ENCODE results near the gene ASAP2. TPM values are rescaled to one million over a fixed set of nuclear protein-coding genes. Genes with fewer than 3 reads are reported as not detected.

The ASAP2 gene
- polyA plus RNA-seq, 1 donor (not counting 4 experiments of a cell fraction or from before 2014, with no cell fraction given) = 54.2 TPM

GRCh38 chr2:9405636-9406035 lies 199.0 kb downstream of the ASAP2 start:
- no peak for TF ChIP-seq EZH2 (IDR thresholded peaks at IDR 0.05; ENCODE audit: low read length)
- TF ChIP-seq CTCF (optimal IDR thresholded peaks at IDR 0.05 in 1 of 3, IDR thresholded peaks at IDR 0.05 in 1 of 3, conservative IDR thresholded peaks at IDR 0.05 in 1 of 3; ENCODE audit: extremely low read depth in 1 of 3, insufficient read depth in 2 of 3, low read length in 3 of 3) = no peak
- H3K4me1 ChIP-seq (ENCODE audit: control insufficient read depth, extremely low read depth, insufficient read depth, low read length) = no peaks in the 10 kb centered on the region
- no peaks in the 10 kb centered on the region for H3K9me3 ChIP-seq (ENCODE audit: control insufficient read depth, low read depth, low read length)
- dilution Hi-C loops (cut with MboI; ENCODE audit: extremely low pct_ligation_motif_present, low sequenced_read_pairs) = no loop called here
- H3K4me2 ChIP-seq (ENCODE audit: control insufficient read depth, extremely low read depth, insufficient read depth, low read depth, low read length) = no peak overlapping the region
- peaks cover 26 to 31% of the 10 kb centered on the region in 2 experiments for H3K36me3 ChIP-seq (ENCODE audit: control insufficient read depth in 2 of 2, extremely low read depth in 1 of 2, insufficient read depth in 2 of 2, low read length in 2 of 2)
- no peak overlapping the region for H3K4me3 ChIP-seq (ENCODE audit: control insufficient read depth in 2 of 3, extremely low read depth in 1 of 3, insufficient read depth in 2 of 3, low read depth in 1 of 3, low read length in 3 of 3)
- H2AFZ ChIP-seq (ENCODE audit: control insufficient read depth, low read length) = no peak overlapping the region
- no peaks in the 10 kb centered on the region for H4K20me1 ChIP-seq (ENCODE audit: control insufficient read depth, extremely low read depth, insufficient read depth, low read length)
- no peaks in the 10 kb centered on the region for H3K79me2 ChIP-seq (ENCODE audit: control insufficient read depth, insufficient read depth, low read length)
- H3K9ac ChIP-seq (ENCODE audit: control insufficient read depth, extremely low read depth, insufficient read depth, low read length) = no peak overlapping the region
- DNase-seq (ENCODE audit: low read depth, low spot score) = no peak
- no peaks in the 10 kb centered on the region for H3K9me1 ChIP-seq (ENCODE audit: control insufficient read depth, extremely low read depth, insufficient read depth, low read length)
- no peaks in the 10 kb centered on the region for H3K27me3 ChIP-seq (ENCODE audit: control insufficient read depth, extremely low read depth, insufficient read depth, low read length)
- H3K27ac ChIP-seq (ENCODE audit: control insufficient read depth, insufficient read depth, low read length) = no peak overlapping the region
- no peak for FAIRE-seq

- Histone ChIP-seq H3K9ac (ENCODE audit: control insufficient read depth, extremely low read depth, insufficient read depth, low read length) (no peak overlapping the region), H4K20me1 (ENCODE audit: control insufficient read depth, extremely low read depth, insufficient read depth, low read length) (no peaks in the 10 kb centered on the region), H3K79me2 (ENCODE audit: control insufficient read depth, insufficient read depth, low read length) (no peaks in the 10 kb centered on the region), H3K4me2 (ENCODE audit: control insufficient read depth, extremely low read depth, insufficient read depth, low read depth, low read length) (no peak overlapping the region), H3K9me3 (ENCODE audit: control insufficient read depth, low read depth, low read length) (no peaks in the 10 kb centered on the region), H3K36me3 (ENCODE audit: control insufficient read depth in 2 of 2, extremely low read depth in 1 of 2, insufficient read depth in 2 of 2, low read length in 2 of 2) (peaks cover 19 to 20% of the 10 kb centered on the region in 2 experiments), H3K9me1 (ENCODE audit: control insufficient read depth, extremely low read depth, insufficient read depth, low read length) (no peaks in the 10 kb centered on the region), H2AFZ (ENCODE audit: control insufficient read depth, low read length) (no peak overlapping the region), H3K4me3 (ENCODE audit: control insufficient read depth in 2 of 3, extremely low read depth in 1 of 3, insufficient read depth in 2 of 3, low read depth in 1 of 3, low read length in 3 of 3) (no peak overlapping the region), H3K4me1 (ENCODE audit: control insufficient read depth, extremely low read depth, insufficient read depth, low read length) (no peaks in the 10 kb centered on the region), H3K27ac (ENCODE audit: control insufficient read depth, insufficient read depth, low read length) (no peak overlapping the region), H3K27me3 (ENCODE audit: control insufficient read depth, extremely low read depth, insufficient read depth, low read length) (no peaks in the 10 kb centered on the region)
- FAIRE-seq = no peak
- DNase-seq (ENCODE audit: low read depth, low spot score) = no peak
- dilution Hi-C loops (cut with MboI; ENCODE audit: extremely low pct_ligation_motif_present, low sequenced_read_pairs) = no loop called here
- TF ChIP-seq EZH2 (IDR thresholded peaks at IDR 0.05; ENCODE audit: low read length) (no peak), CTCF (optimal IDR thresholded peaks at IDR 0.05 in 1 of 3, IDR thresholded peaks at IDR 0.05 in 1 of 3, conservative IDR thresholded peaks at IDR 0.05 in 1 of 3; ENCODE audit: extremely low read depth in 1 of 3, insufficient read depth in 2 of 3, low read length in 3 of 3) (no peak)
These were observed 200.1 kb downstream of the ASAP2 start for GRCh38 chr2:9406529-9407362.
